ENCODE results near the gene ADAP1. TPM values are rescaled to one million over a fixed set of nuclear protein-coding genes. Genes with fewer than 3 reads are reported as not detected.

The ADAP1 gene
- total RNA-seq, 3 donors from 2014 or later = 75.0 to 79.6 (median 79.5) TPM

DNA sequence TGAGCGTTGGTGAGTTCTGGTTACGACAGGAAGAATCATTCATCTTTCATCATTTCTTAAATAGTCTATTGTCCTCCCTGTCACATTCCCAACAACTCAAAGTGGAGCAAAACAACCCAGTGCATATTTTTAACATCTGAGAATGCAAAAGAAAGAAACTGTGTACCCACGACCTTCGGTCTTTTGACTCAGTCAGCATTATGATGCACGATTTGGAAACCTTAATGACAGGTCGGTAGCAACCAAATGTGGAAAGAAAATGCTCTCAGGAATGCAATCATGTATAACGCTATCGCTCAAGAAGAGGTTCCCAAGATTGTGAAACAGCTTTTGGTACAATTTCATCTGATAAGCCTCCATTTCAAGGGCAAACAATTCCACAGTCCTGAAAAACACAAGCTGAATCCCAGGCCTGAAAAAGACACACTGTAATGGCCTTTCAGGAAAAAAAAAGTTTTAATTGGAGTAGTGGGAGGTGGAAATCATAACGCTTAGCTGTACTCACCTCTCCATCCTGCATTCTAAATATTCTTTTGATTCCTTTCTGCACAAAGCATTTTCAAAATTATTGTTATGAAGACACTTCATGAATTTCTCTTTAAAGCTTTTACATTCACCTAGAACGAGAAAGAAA lies 18.3 kb upstream of the ADAP1 start:
- ATAC-seq (no peak), DNase-seq (no peak)
- Mint-ChIP-seq H3K4me3 (peak overlapping the region; percentile 70), H3K36me3 (ENCODE audit: insufficient read depth) (peaks cover 16% of the 10 kb centered on the region), H3K4me1 (ENCODE audit: low read depth) (peaks cover 31% of the 10 kb centered on the region), H3K27me3 (ENCODE audit: low read depth) (no peaks in the 10 kb centered on the region), H3K9me3 (no peaks in the 10 kb centered on the region)

DNA sequence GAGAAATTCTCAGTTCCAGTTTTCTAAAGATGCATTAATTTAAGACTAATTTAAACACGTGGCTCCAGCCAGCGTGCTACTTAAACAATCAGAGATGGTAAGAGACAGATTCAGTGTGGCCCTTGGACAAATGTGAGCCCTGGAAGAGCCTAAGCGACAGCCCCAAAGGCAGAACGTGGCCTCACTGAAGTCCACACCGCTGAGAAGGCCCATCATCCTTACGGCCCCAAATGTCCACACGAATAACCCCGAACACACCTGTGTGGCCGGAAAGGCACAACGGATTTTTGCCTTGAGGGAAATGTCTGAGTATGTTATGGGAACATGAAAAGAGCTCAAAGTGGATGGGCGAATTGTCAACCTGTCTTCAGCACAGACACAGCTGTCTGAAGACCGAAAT lies 17.6 kb upstream of the ADAP1 start:
- peaks cover 21% of the 10 kb centered on the region for H3K36me3 Mint-ChIP-seq (ENCODE audit: insufficient read depth)

DNA sequence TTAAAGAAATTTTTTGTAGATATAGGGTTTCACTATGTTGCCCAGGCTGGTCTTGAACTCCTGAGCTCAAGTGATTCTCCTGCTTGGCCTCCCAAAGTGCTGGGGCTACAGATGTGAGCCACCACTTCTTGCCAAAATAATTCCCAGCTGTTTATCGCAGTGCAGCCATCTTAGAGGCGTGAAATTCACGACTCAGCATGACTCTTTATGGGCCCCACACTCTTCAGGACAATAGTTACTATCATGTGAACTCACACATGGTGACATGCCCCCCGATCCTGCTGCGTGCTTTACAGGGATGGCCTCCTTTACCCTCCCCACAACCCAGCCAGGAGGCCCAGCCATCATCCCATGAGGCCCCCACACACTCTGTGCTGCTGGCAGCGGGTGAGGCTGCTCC lies 16.3 kb upstream of the ADAP1 start:
- no peaks in the 10 kb centered on the region for H3K27me3 Mint-ChIP-seq (ENCODE audit: low read depth)
- H3K4me3 Mint-ChIP-seq = no peak overlapping the region
- H3K4me1 Mint-ChIP-seq (ENCODE audit: low read depth) = peaks cover 37% of the 10 kb centered on the region
- DNase-seq (no peak), ATAC-seq (no peak)
- no peaks in the 10 kb centered on the region for H3K9me3 Mint-ChIP-seq
- peaks cover 24% of the 10 kb centered on the region for H3K36me3 Mint-ChIP-seq (ENCODE audit: insufficient read depth)

More for the DNA sequence above, 17.6 kb upstream of the ADAP1 start:
- Mint-ChIP-seq H3K4me3 (no peak overlapping the region), H3K27me3 (ENCODE audit: low read depth) (no peaks in the 10 kb centered on the region), H3K4me1 (ENCODE audit: low read depth) (peaks cover 33% of the 10 kb centered on the region), H3K9me3 (no peaks in the 10 kb centered on the region)
- ATAC-seq (no peak), DNase-seq (no peak)

DNA sequence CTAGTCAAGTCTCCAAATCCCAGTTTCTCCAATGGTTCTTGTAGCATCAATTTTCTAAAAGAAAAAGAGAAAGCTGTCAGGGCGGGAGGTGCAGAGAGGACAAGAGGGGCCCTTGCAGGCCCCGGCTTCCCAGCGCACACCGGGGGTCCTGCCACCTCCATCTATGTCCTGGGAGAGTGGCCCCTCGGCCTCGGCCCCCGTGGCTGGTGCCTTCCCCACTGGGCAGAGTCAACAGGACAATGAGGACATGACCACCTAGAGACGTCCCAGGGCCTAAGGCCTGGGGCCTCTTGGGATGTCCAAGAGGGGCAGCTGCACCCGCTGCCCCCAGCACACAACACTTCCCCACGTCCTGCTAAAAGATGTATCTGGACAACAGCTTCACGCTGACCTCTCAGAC lies 14.9 kb upstream of the ADAP1 start:
- Mint-ChIP-seq H3K4me3 (no peak overlapping the region), H3K27me3 (ENCODE audit: low read depth) (no peaks in the 10 kb centered on the region), H3K9me3 (no peaks in the 10 kb centered on the region), H3K36me3 (ENCODE audit: insufficient read depth) (peaks cover 24% of the 10 kb centered on the region), H3K4me1 (ENCODE audit: low read depth) (peaks cover 43% of the 10 kb centered on the region)
- DNase-seq (no peak), ATAC-seq (no peak)

DNA sequence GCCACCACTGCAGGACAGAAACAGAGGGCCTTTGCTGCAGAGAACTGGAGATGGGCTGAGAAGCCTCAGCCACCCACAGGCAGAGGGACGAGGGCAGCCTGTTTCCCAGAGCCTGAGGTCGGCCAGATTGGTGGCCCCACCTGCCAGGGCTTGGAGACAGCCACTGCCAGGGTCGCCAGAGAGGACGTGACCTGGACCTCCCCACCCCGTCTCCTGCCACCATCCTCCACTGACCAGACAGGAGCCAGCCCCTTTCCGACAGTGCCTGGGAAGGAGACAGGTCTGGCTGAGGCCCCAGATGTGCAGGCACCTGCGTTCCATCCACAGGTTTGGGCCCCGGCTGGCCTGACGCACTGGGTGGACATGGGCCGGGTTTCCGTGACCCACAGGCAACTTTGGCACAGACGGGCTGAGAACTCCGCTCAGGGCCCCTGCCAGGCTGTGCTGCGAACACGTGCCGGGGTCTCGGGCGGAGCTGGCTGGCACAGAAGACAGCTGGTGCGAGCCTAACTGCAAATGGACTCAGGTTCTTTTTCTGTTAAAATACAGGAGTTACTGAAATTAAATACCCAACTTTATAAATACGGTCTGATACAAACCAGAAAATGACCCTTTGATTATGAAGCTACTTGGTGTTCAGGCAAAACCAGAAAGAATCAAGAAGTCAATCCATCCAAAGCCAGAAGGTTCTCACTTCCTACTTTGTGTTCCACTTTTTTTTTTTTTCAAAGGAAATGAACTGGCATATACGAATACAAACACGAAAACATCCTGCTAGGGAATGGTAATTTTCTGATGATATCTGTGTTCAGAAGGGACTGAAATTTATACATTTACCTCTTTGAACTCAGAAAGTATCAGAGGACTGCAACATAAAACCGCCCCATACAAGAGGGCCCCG lies 14.0 kb upstream of the ADAP1 start:
- DNase-seq (no peak), ATAC-seq (no peak)
- Mint-ChIP-seq H3K9me3 (no peaks in the 10 kb centered on the region), H3K4me1 (ENCODE audit: low read depth) (peaks cover 42% of the 10 kb centered on the region), H3K4me3 (no peak overlapping the region), H3K36me3 (ENCODE audit: insufficient read depth) (peaks cover 24% of the 10 kb centered on the region), H3K27me3 (ENCODE audit: low read depth) (no peaks in the 10 kb centered on the region)

DNA sequence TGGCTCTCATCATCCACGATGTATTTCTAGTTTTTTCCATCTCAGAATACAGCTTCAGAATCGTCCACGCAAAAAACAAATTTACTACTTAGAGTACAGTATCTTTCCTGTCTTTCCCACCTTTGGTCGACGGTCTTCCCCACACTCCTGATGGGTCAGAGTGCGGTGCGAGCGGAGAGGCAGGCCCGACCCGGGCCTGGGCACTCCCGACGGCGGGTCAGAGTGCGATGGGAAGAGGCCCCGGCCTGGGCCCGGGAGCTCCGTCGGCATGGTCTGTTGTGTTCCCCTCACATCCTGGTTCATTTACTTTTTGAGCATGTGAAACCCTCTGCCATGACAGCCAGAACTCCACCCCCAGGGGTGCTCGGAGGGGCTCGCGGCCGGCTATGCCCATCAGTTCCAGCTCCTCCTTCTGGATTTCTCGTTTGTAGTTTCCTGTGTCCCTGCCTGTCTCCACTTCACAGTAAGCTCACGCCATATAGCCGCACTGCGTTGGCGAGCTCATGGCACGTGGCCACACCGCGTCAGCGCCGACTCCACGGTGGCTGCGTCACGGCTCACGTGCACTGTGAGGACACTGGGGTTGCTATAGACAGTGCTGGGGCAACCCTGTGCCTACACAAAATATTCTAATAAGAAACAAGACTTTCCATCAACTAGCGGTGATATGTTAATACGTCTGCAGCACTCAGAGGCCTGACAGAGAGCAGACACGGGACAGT lies 13.0 kb upstream of the ADAP1 start:
- Mint-ChIP-seq H3K4me3 (no peak overlapping the region), H3K36me3 (ENCODE audit: insufficient read depth) (peaks cover 23% of the 10 kb centered on the region), H3K4me1 (ENCODE audit: low read depth) (peaks cover 34% of the 10 kb centered on the region), H3K27me3 (ENCODE audit: low read depth) (no peaks in the 10 kb centered on the region), H3K9me3 (no peaks in the 10 kb centered on the region)
- DNase-seq = no peak
- ATAC-seq = no peak

DNA sequence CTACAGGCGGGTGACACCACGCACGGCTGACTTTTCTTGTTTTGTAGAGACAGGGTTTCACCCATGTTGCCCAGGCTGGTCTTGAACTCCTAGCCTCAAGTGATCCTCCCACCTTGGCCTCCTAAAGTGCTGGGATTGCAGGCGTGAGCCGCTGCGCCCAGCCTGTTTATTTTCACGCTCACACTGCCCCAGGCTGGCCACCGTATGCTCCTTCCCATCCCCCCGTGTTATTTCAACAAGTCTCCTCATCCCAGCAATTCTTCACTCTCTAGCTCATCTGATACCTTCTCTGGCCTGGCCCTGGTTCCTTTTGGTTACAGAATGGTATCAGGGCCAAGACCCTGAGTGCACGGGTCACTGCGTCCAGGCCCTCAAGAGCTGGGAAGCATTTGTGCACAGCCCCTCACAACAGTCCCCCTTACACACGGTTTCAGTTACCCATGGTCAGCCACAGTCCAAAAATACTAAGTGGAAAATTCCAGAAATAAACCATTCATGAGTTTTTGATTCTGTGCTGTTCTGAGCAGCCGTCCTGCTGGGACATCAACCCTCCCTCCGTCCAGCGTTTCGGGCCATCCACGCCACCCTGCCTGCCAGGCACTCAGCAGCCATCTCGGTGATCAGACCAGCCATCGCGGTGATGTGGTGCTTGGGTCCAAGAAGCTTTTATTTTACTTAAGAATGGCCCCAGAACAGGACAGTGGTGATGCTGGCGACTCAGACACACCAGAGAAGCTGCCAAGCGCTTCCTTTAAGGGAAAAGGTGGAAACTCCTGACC lies 12.0 kb upstream of the ADAP1 start:
- Mint-ChIP-seq H3K36me3 (ENCODE audit: insufficient read depth) (peaks cover 16% of the 10 kb centered on the region), H3K4me3 (no peak overlapping the region), H3K4me1 (ENCODE audit: low read depth) (peaks cover 28% of the 10 kb centered on the region)

DNA sequence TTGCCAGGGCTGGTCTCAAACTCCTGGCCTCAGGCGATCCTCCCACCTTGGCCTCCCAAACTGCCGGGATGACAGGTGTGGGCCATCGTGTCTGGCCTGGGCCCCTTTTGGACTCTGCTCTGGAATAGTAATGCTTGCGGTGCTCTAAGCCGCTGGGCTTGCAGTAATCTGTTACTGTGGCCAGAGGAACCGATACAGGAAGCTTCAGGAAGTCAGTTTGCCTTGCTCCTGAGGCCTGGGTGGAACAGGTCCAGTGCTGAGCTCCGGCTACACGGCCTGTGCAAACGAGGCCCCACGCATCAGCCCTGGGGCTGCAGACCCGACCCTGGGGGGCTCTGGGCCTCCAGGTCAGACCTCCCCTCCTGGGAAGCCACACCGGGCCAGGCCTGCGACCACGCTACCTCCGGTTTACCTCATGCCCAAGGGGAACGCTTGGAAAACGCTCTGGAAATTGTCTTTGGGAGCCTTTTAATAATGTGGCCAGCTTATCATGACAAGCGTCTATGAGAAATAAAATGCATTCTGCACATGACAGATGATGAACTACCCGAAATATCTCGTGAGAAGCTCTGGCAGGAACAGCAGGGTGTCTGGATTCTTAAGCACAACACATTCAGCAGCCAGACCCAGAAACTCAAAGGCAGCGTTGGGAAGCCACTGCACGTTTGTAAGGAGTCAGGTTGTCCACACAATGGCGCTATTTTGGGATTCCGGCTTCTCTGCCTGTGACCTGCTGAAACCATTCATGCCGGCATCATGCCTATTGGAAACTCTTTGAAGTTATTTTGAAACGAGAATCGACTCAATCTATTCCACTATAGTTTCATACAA lies 10.1 kb upstream of the ADAP1 start:
- Mint-ChIP-seq H3K9me3 (no peaks in the 10 kb centered on the region), H3K27me3 (ENCODE audit: low read depth) (peaks cover 5% of the 10 kb centered on the region), H3K36me3 (ENCODE audit: insufficient read depth) (peaks cover 11% of the 10 kb centered on the region), H3K4me1 (ENCODE audit: low read depth) (peaks cover 21% of the 10 kb centered on the region), H3K4me3 (no peak overlapping the region)
- DNase-seq (no peak), ATAC-seq (no peak)

More for the DNA sequence above, 12.0 kb upstream of the ADAP1 start:
- DNase-seq (no peak), ATAC-seq (no peak)
- H3K27me3 Mint-ChIP-seq (ENCODE audit: low read depth) = peaks cover 3% of the 10 kb centered on the region
- no peaks in the 10 kb centered on the region for H3K9me3 Mint-ChIP-seq

DNA sequence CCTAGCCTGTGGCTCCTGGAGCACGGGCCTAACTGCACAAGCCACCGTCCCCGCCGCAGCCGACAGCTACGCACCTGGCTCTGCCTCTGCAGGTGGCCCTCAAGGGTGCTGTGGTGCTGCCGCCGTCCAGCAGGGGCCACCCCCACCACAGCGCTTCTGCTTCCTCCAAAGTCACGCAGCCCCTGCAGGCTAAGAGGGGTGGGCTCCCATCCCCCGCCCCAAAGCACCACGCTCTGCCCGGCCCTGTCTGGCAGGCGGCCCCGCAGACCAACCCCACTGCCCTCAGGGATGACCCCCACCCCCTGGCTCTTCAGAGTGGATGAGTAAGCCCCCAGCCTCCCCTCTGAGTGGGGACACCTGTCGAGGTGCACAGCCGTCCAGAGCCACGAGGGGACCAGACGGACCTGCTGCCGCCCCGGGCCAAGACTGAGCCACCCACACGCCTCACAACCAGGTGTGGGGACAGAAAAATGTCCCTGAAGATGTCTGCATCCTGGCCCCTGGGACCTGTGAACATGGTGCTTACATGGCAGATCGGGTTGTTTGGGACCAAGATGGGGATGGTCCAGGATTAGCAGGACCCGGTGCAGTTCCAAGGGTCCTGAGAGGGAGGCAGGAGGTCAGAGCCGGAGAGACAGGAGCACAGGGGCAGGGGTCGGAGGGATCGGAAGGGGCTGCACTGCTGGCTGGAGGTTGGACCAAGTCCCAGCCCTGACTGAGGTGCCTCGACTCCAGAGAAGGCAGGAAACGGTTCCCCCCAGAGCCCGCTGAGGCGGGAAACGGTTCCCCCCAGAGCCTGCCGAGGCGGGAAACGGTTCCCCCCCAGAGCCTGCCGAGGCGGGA lies 9.0 kb upstream of the ADAP1 start:
- H3K4me3 Mint-ChIP-seq = no peak overlapping the region
- peak; percentile 38 to 48 for ATAC-seq
- H3K27me3 Mint-ChIP-seq (ENCODE audit: low read depth) = peaks cover 5% of the 10 kb centered on the region
- no peak for DNase-seq
- H3K4me1 Mint-ChIP-seq (ENCODE audit: low read depth) = peaks cover 21% of the 10 kb centered on the region
- H3K9me3 Mint-ChIP-seq = no peaks in the 10 kb centered on the region
- H3K36me3 Mint-ChIP-seq (ENCODE audit: insufficient read depth) = peaks cover 11% of the 10 kb centered on the region

DNA sequence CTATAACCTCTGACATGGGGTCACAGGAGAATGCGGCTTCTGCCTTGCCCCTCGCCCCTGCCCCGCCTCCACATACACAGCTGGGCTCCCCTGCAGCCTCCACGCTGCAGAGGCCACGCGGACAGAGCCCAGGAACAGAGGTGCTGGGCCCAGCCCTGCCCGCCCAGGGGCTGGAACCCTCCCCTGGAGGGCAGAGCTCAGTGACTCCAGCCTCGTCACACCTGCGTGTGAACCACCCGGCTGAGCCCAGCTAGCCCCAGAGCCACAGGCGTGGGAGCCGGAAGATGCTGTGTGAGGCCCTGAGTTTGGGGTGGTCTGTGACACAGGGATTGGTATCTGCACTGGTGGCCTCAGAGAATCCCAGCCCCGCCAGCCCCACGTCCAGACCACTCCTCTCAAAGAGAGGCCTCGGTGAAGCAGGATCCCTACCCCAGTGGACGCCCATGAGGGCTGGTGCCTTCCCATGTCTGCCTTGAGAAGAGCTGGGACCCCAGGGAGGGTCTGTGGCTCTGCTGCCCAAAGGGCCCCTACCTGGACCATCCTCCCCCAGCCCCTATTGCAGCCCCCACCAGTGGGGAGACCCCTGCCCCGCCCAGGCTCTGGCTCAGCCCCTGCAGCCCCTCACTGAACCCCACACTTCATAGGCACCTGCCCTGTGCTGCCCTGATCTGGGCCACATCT lies 8.1 kb upstream of the ADAP1 start:
- ATAC-seq = no peak

DNA sequence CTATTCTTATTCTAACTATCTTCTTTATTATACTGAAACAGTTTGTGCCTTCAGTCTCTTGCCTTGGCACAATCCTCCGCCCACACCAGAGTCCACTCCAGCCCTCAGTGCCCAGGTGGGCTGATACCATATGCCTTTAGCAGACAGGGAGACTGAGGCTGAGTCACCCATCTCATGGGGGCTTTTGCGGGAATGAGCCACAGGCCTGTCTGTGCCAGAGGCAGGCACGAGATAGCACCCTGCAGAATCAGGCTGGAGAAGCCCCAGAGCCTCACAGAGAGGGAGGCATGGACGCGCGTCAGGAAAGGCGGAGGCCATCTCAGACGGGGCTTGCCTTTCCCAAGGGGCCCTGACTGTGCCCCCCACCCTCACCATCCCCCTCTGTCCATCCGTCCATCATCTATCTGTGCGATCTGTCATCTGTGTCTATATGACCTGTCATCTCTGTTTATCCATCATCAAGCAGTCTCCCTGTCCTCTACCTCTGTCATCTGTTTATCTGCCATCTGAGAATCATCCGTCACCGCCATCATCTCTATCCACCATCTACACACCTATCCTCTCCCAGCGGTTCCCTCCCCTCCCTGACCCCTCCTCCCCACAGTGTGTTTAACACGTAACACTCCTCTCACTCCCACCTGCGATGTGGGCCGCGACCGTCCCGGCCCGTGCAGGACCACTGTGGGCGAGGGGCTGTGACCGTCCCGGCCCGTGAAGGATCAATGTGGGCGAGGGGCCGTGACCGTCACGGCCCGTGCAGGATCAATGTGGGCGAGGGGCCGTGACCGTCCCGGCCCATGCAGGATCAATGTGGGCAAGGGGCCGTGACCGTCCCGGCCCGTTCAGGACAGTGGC lies 7.3 kb upstream of the ADAP1 start:
- Mint-ChIP-seq H3K9me3 (no peaks in the 10 kb centered on the region), H3K4me3 (no peak overlapping the region)

More for the DNA sequence above, 8.1 kb upstream of the ADAP1 start:
- no peak overlapping the region for H3K4me3 Mint-ChIP-seq
- peaks cover 18% of the 10 kb centered on the region for H3K4me1 Mint-ChIP-seq (ENCODE audit: low read depth)
- no peak for DNase-seq
- H3K27me3 Mint-ChIP-seq (ENCODE audit: low read depth) = peaks cover 5% of the 10 kb centered on the region
- no peaks in the 10 kb centered on the region for H3K9me3 Mint-ChIP-seq
- peaks cover 6% of the 10 kb centered on the region for H3K36me3 Mint-ChIP-seq (ENCODE audit: insufficient read depth)

More for the DNA sequence above, 7.3 kb upstream of the ADAP1 start:
- no peak for ATAC-seq
- H3K27me3 Mint-ChIP-seq (ENCODE audit: low read depth) = peaks cover 5% of the 10 kb centered on the region
- H3K4me1 Mint-ChIP-seq (ENCODE audit: low read depth) = peaks cover 18% of the 10 kb centered on the region
- DNase-seq = no peak
- H3K36me3 Mint-ChIP-seq (ENCODE audit: insufficient read depth) = peaks cover 3% of the 10 kb centered on the region

Data from activated T-cell treated with anti-CD3 and anti-CD28 coated beads, Interleukin-2, amount 50 U/mL, for 4 hours (primary cell).